ENCODE data around the gene DNAH14. TPM values are rescaled to one million over a fixed set of nuclear protein-coding genes. Genes with fewer than 3 reads are reported as not detected.

The DNAH14 gene
- total RNA-seq, 8 experiments from 2014 or later, result 19.3 to 153 (median 52.7) TPM

GRCh38 chr1:225446981-225447615 is 517.6 kb downstream of the DNAH14 start:
- ATAC-seq (replicated peaks in 6 of 8), result peak in 5 of 8 experiments; percentile 12 to 26 (median 20)
- Histone ChIP-seq H3K4me3 (no peak overlapping the region), H3K4me1 (replicated peaks in 1 of 2) (peaks cover 2 to 4% of the 10 kb centered on the region in 2 donors), H3K27ac (no peak overlapping the region)
- 0 to 93% (median 37%) methylated on average over 1 to 6 of the region's 9 CpGs; no CpG with 5 or more reads in 3 of the 10 experiments for WGBS, 10 experiments
- in situ Hi-C loops (cut with MboI; ENCODE audit: low pct_unique_long_range_greater_than_20kb in 2 of 9, low sequenced_read_pairs in 9 of 9, unreplicated experiment in 9 of 9), result no loop called here

GRCh38 chr1:225447650-225448089 is 518.2 kb downstream of the DNAH14 start:
- in situ Hi-C loops (cut with MboI; ENCODE audit: low pct_unique_long_range_greater_than_20kb in 2 of 9, low sequenced_read_pairs in 9 of 9, unreplicated experiment in 9 of 9), result no loop called here
- Histone ChIP-seq H3K4me1 (replicated peaks in 1 of 2) (peaks cover 2 to 4% of the 10 kb centered on the region in 2 donors), H3K27ac (no peak overlapping the region), H3K4me3 (no peak overlapping the region)
- WGBS, 10 experiments, result 0 to 89% (median 33%) methylated on average over 1 to 7 of the region's 8 CpGs; no CpG with 5 or more reads in 1 of the 10 experiments
- peak; percentile 6 to 83 (median 35) for ATAC-seq (replicated peaks in 6 of 8)

DNA sequence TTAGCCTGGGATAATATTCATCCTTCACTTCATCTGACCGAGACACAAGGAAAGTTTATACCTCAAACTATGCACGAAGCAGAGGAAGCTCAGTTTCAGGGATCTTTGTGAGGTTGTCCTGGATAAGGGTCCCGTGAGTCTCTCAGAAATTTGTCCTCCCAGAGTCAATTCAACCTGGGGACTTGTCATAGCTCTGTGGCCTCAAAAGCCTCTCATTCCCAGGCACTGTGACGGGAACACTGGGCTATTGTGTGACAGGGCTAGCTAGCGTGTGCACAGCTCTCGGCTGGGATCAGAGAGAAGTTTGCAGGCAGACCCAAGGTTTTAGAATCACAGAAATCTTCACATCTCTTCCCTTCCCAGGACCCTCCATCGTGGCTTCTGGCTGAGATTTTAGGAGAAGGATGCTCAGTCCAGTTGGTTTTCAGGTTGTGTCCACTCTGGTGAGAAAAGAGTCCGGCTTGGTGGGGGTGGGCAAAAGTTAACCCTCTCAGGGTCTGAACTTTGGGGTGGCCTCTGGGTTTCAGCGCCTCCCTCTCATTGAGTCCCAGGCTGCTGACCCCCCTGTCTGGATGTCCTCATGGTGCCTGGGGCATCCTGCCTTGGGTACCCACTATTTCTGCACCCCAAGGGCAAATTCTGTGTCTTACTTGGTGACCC is 518.8 kb downstream of the DNAH14 start:
- peak in 4 of 8 experiments; percentile 34 to 48 (median 43) for ATAC-seq (replicated peaks in 6 of 8)
- H3K4me1 ChIP-seq (replicated peaks in 1 of 2), result peaks cover 2 to 4% of the 10 kb centered on the region in 2 donors
- no peak overlapping the region for H3K4me3 ChIP-seq
- in situ Hi-C loops (cut with MboI; ENCODE audit: low pct_unique_long_range_greater_than_20kb in 2 of 9, low sequenced_read_pairs in 9 of 9, unreplicated experiment in 9 of 9), result no loop called here
- WGBS, 10 experiments, result 17 to 89% (median 73%) methylated on average over 1 to 7 of the region's 9 CpGs; no CpG with 5 or more reads in 2 of the 10 experiments
- no peak overlapping the region for H3K27ac ChIP-seq

Measured in motor neuron (in vitro differentiated cells).